Ovary (tissue), 9 donors: ENCODE results near the gene TOM1L2. TPM values are rescaled to one million over a fixed set of nuclear protein-coding genes. Genes with fewer than 3 reads are reported as not detected.
"Not testable (repeated sequence)": the region's sequence is repeated elsewhere in the genome, so short reads cannot be mapped to it uniquely, and the experiment has no call there.

ENCODE experiments used
- DNase-seq, 5 donors: peaks; one replicate each; pipeline ENCODE4 v3.0.0-alpha.2; 2019 to 2020
- H3K27ac ChIP-seq, 2 donors: fragments of 200-600 bp; one replicate each; pipeline versions ENCODE4 v1.5.1 to v1.8.0; 2019 to 2022
- H3K27me3 ChIP-seq: fragments of 200-600 bp; one replicate; pipeline ENCODE4 v1.8.0; 2022
- H3K36me3 ChIP-seq: fragments of 200-600 bp; sonication (generic); one replicate; pipeline ENCODE4 v1.5.1; 2019
- H3K4me1 ChIP-seq: one replicate; pipeline ENCODE4 v1.8.1; 2013; ENCODE audit warnings: mild to moderate bottlenecking, moderate library complexity; ENCODE audit not compliant: insufficient read depth
- H3K4me3 ChIP-seq: fragments of 200-600 bp; sonication (generic); one replicate; pipeline ENCODE4 v1.5.1; 2017
- H3K9me3 ChIP-seq, 2 donors: fragments of 200-600 bp in 1 of 2; sonication (generic) in 1 of 2; one replicate each; pipeline versions ENCODE4 v1.5.1 to v1.8.1; 2013 to 2019; ENCODE audit warnings: mild to moderate bottlenecking in 1 of 2, moderate library complexity in 1 of 2
- EP300 ChIP-seq: sonication (generic); formaldehyde crosslinking; IDR thresholded peaks from one replicate; pipeline ENCODE4 v1.6.1; 2017; ENCODE audit warnings: antibody characterized with exemption
- POLR2A ChIP-seq: fragments of 450-650 bp; IDR thresholded peaks from one replicate; pipeline ENCODE4 v1.6.1; 2017; ENCODE audit warnings: antibody characterized with exemption, mild to moderate bottlenecking, moderate library complexity
- WGBS, 3 donors: extraction: QIAGEN DNeasy Blood & Tissue Kit in 1 of 3; methylation state at CpG; one replicate each; pipeline versions ENCODE4 v1.1.5 to v1.1.7; 2013 to 2017; 5-methylcytosine and 5-hydroxymethylcytosine counted together
- intact Hi-C, 4 donors: fragments of 100-400 bp; cut with DNase I; formaldehyde crosslinking; loops; one replicate each; pipeline versions ENCODE4 v1.11.0 to v1.15.1; 2022 to 2023
- polyA plus RNA-seq, 2 donors: library from polyadenylated mRNA; stranded (reverse); fragments of 200-250 nt in 1 of 2; fragments of 350-450 nt in 1 of 2; fragmentation: Illumina TruSeq in 1 of 2; extraction: RNeasy Lipid Tissue Mini Kit (QIAGEN cat#74804) in 1 of 2; gene quantifications; one replicate each; pipeline ENCODE4 v1.2.3, GENCODE V29; 2013 to 2014
- total RNA-seq, 7 donors: library from RNA; depleted of rRNA in 2 of 7; stranded (reverse); fragments of >200 nt in 2 of 7; fragmentation: NEBNext Ultra II Directional in 3 of 7; extraction: Animal tissue kit (Norgen Biotek cat#: 25700) in 3 of 7; gene quantifications; one replicate each; pipeline versions ENCODE4 v1.1.0 to v1.2.4, GENCODE V29; 2016 to 2023
- TF ChIP-seq, protein P1 (sequence below), 3 donors: fragments of 450-650 bp in 2 of 3; fragments of 200-600 bp in 1 of 3; IDR thresholded peaks; one replicate each; pipeline versions ENCODE4 v1.5.1 to v1.8.0; 2016 to 2022; ENCODE audit warnings: antibody characterized with exemption in 3 of 3, mild to moderate bottlenecking in 1 of 3
- donor health status: DM: no; HTN: no; CAD: no; lungs with moderate emphysema.
- donor health status: DM: no; HTN: no; CAD: no.
- donor health status: Bipolar disorder and iron deficiency.
- donor health status: DM: yes; HTN: yes; CAD: no.
- donor health status: DM: no; HTN: no; CAD: no.
- donor health status: DM: yes; HTN: yes; CAD: no.

TOM1L2 gene
- total and polyA plus RNA-seq, 9 donors: 25.6 to 62.5 (median 45.9) TPM

DNA sequence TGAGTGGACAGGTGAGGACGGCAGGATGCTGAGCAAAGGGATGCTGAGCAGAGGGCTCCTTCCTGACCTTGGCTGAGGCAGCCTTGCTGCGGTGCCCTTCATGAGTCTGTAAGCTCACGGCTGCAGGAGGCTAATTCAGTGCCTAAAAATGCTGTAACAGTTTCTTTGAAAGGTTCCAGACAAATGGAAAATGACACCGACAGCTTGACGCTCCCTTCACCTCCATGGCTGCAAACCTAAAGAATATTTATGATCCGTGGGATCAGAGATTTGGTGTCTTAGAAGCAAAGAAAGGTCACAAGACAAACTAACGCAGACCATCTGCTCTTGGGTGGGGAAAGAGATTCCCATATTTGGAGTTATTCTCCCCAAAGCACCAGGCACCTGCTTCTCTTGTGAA lies 28.0 kb downstream of the TOM1L2 start:
- WGBS, 3 donors: 53 to 68% (median 64%) methylated on average over 7 of the region's 7 CpGs
- no peak for TF ChIP-seq EP300

DNA sequence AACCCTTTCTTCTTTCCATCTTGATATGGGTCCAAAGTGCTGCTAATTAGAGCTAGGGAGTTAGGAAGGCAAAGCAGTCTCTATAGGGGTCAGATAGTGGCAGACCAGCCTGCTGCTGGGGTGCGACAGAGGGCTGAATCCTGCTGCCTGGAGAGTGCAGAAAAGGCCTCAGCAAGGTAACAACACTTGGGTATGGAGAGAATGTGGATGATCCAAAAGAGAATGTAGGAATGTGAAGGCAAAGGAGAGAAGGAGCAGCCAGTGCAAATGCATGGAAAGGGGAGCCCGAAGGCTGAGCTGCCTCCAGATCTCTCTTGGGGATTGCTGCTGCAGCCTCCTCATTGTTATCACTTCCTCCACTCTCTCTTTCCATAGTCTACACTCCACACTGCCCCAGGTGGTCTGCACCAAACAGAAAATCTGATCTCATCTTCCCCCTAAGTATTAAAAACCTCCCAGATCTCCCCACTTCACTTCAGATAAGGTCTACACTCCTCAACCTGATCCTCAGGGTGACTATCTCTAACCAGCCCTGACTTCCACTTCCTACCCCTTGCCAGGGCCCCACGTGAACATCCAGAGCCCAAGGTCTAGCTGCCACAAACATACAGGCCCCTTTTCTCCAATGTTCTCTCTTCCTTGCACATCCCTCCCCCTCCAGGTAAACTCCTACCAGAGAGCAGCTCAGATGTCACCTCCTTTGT lies 28.8 kb downstream of the TOM1L2 start:
- Histone ChIP-seq H3K27me3 (no peaks in the 10 kb centered on the region), H3K36me3 (no peaks in the 10 kb centered on the region), H3K4me3 (no peak overlapping the region), H3K27ac (no peak overlapping the region), H3K9me3 (no peaks in the 10 kb centered on the region), H3K4me1 (peaks cover 28% of the 10 kb centered on the region)
- no peak for TF ChIP-seq POLR2A
- TF ChIP-seq, protein P1, sequence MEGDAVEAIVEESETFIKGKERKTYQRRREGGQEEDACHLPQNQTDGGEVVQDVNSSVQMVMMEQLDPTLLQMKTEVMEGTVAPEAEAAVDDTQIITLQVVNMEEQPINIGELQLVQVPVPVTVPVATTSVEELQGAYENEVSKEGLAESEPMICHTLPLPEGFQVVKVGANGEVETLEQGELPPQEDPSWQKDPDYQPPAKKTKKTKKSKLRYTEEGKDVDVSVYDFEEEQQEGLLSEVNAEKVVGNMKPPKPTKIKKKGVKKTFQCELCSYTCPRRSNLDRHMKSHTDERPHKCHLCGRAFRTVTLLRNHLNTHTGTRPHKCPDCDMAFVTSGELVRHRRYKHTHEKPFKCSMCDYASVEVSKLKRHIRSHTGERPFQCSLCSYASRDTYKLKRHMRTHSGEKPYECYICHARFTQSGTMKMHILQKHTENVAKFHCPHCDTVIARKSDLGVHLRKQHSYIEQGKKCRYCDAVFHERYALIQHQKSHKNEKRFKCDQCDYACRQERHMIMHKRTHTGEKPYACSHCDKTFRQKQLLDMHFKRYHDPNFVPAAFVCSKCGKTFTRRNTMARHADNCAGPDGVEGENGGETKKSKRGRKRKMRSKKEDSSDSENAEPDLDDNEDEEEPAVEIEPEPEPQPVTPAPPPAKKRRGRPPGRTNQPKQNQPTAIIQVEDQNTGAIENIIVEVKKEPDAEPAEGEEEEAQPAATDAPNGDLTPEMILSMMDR (IDR thresholded peaks at IDR 0.05): no peak
- no peak for TF ChIP-seq EP300
- WGBS, 3 donors: 37 to 50% (median 46%) methylated on average over 3 of the region's 3 CpGs
- DNase-seq: no peak
- intact Hi-C loops: no loop called here

More for the DNA sequence above, 28.0 kb downstream of the TOM1L2 start:
- DNase-seq: no peak
- no peaks in the 10 kb centered on the region for H3K27me3 ChIP-seq
- H3K9me3 ChIP-seq: no peaks in the 10 kb centered on the region
- H3K4me1 ChIP-seq: peaks cover 28% of the 10 kb centered on the region
- H3K4me3 ChIP-seq: no peak overlapping the region
- H3K36me3 ChIP-seq: no peaks in the 10 kb centered on the region
- H3K27ac ChIP-seq: no peak overlapping the region
- intact Hi-C loops: no loop called here

DNA sequence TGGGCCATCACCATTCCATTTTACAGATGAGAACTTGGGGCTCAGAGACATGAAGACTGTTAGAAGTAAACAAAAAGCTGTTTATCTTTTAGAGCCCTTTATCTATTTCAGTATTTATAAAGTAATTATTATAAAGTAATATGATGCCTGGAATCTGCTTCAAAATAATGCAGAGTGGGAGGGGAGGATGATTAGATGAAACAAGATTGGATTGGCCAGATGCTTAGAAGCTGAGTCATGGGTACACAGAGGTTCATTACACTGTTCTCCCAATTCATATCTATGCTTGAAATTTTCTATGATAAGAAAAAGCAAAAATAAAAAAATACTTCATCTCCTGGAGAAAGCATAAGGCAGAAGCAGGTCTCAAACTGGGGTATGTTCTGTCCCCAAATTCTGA lies 29.4 kb downstream of the TOM1L2 start:
- TF ChIP-seq EP300 (no peak), POLR2A (no peak)
- TF ChIP-seq, protein P1 (IDR thresholded peaks at IDR 0.05): no peak
- intact Hi-C loops: no loop called here
- H3K27me3 ChIP-seq: no peaks in the 10 kb centered on the region
- no peaks in the 10 kb centered on the region for H3K9me3 ChIP-seq
- peaks cover 27% of the 10 kb centered on the region for H3K4me1 ChIP-seq
- no peak overlapping the region for H3K4me3 ChIP-seq
- no peak overlapping the region for H3K27ac ChIP-seq
- DNase-seq: no peak
- H3K36me3 ChIP-seq: no peaks in the 10 kb centered on the region

DNA sequence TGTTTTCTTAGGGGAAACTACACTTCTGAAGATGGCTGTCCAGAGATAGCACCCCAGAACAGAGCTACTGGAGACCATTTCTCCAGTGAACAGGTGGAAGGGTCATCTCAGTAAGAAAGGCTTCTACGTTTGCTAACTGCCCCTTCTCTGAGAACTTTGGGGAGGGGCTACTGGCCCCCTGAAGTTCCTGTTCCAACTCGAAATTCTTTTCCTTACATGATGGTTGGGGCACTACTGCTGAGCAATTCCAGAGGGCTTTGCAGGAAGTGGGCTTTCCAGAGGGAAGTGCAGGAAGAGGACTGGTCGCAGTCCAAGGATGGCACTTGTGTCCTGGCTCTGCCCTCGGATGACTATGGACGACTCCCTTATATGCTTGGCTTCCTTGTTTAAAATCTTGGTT lies 31.2 kb downstream of the TOM1L2 start:
- Histone ChIP-seq H3K36me3 (no peaks in the 10 kb centered on the region), H3K27me3 (no peaks in the 10 kb centered on the region), H3K27ac (peak overlapping the region in 1 of 2 donors; percentile 10), H3K4me3 (no peak overlapping the region), H3K4me1 (peaks cover 28% of the 10 kb centered on the region), H3K9me3 (no peaks in the 10 kb centered on the region)
- no peak for DNase-seq
- TF ChIP-seq POLR2A: no peak
- TF ChIP-seq EP300: no peak
- TF ChIP-seq, protein P1 (IDR thresholded peaks at IDR 0.05): no peak
- intact Hi-C loops: no loop called here
- 38 to 47% (median 47%) methylated on average over 5 of the region's 5 CpGs for WGBS, 3 donors

DNA sequence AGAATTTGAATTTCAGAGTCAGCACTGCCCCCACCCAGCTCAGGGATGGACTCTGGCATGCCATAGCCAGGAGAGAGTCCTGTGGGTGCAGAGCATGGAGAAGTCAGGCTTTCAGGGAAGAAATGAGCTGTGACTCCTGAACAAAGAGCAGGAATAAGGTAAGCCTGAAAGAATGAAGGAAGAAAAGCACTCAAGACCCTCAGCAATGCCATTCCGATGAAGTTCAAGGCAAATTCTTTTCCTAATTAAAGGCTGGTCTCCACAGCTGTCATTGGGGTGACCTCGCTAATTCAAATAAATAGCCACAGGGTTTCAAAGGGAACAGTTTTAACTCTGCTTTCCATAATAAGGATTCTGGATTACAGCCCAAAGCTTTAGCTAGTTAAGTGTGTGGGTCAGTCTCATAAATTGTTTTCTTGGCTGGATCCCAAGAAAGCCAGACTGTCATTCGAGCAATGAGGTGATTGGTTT lies 31.7 kb downstream of the TOM1L2 start:
- TF ChIP-seq EP300 (no peak), POLR2A (no peak)
- TF ChIP-seq, protein P1 (IDR thresholded peaks at IDR 0.05): no peak
- H3K4me1 ChIP-seq: peaks cover 28% of the 10 kb centered on the region
- H3K27ac ChIP-seq: no peak overlapping the region
- no peaks in the 10 kb centered on the region for H3K27me3 ChIP-seq
- intact Hi-C loops: no loop called here
- 24 to 28% (median 27%) methylated on average over 3 of the region's 3 CpGs for WGBS, 3 donors
- no peak for DNase-seq
- H3K9me3 ChIP-seq: no peaks in the 10 kb centered on the region
- H3K36me3 ChIP-seq: no peaks in the 10 kb centered on the region
- H3K4me3 ChIP-seq: no peak overlapping the region

DNA sequence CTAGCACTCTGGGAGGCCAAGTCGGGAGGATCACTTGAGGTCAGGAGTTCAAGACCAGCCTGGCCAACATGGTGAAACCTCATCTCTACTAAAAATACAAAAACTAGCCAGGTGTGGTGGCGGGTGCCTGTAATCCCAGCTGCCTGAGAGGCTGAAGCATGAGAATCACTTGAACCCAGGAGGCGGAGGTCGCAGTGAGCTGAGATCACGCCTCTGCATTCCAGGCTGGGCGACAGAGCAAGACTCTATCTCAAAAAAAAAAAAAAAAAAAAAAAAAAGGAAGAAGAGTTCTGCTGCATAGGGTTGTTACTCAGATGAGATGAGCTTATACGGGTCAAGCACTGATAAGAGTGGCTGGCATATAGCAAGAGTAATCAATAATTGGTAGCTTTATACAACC lies 32.3 kb downstream of the TOM1L2 start:
- H3K27ac ChIP-seq, H3K36me3 ChIP-seq, H3K4me3 ChIP-seq, H3K9me3 ChIP-seq, DNase-seq, intact Hi-C loops, H3K27me3 ChIP-seq: not testable (repeated sequence)
- 88 to 93% (median 91%) methylated on average over 7 of the region's 7 CpGs for WGBS, 3 donors
- peaks cover 30% of the 10 kb centered on the region for H3K4me1 ChIP-seq
